ENCODE data around the gene DOK5.

The DOK5 gene

GRCh38 chr20:54618412-54618811 lies 143.0 kb downstream of the DOK5 start:
- H3K36me3 Mint-ChIP-seq (ENCODE audit: low read depth): no peaks in the 10 kb centered on the region
- no peaks in the 10 kb centered on the region for H3K27me3 Mint-ChIP-seq (ENCODE audit: low read depth)
- H3K27ac Mint-ChIP-seq: no peak overlapping the region
- no peaks in the 10 kb centered on the region for H3K9me3 Mint-ChIP-seq
- no peaks in the 10 kb centered on the region for H3K4me1 Mint-ChIP-seq (ENCODE audit: low read depth)
- no peak overlapping the region for H3K4me3 Mint-ChIP-seq

DNA sequence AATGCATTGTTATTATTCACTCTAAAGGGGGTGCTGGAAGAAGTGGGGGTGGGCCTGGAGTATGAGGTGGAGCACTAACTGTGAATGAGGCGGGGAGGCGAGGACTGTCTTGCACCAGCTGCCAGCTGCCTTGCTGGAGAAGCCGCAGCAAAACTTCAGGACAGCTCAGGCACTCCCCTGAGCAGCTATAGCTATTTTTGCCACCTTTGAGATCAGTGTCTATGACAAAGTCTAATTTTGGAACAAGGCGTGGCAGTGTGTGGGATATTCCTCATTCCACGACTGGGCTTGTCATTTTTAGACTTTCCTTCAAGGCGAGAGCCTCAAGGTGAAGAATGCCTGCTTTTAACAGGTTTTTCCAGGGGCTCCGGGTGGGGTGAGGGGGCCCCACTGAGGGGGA lies 143.8 kb downstream of the DOK5 start:
- Mint-ChIP-seq H3K4me1 (ENCODE audit: low read depth) (no peaks in the 10 kb centered on the region), H3K4me3 (no peak overlapping the region), H3K36me3 (ENCODE audit: low read depth) (no peaks in the 10 kb centered on the region), H3K27ac (no peak overlapping the region), H3K27me3 (ENCODE audit: low read depth) (no peaks in the 10 kb centered on the region), H3K9me3 (no peaks in the 10 kb centered on the region)

- Mint-ChIP-seq H3K4me1 (ENCODE audit: low read depth) (no peaks in the 10 kb centered on the region), H3K4me3 (no peak overlapping the region), H3K36me3 (ENCODE audit: low read depth) (no peaks in the 10 kb centered on the region), H3K9me3 (no peaks in the 10 kb centered on the region), H3K27ac (no peak overlapping the region), H3K27me3 (ENCODE audit: low read depth) (no peaks in the 10 kb centered on the region)
Observed at GRCh38 chr20:54619682-54620081, 144.3 kb downstream of the DOK5 start.

GRCh38 chr20:54620611-54621010 lies 145.2 kb downstream of the DOK5 start:
- Mint-ChIP-seq H3K27me3 (ENCODE audit: low read depth) (no peaks in the 10 kb centered on the region), H3K27ac (no peak overlapping the region), H3K9me3 (no peaks in the 10 kb centered on the region), H3K36me3 (ENCODE audit: low read depth) (no peaks in the 10 kb centered on the region), H3K4me1 (ENCODE audit: low read depth) (no peaks in the 10 kb centered on the region), H3K4me3 (no peak overlapping the region)

- H3K4me3 Mint-ChIP-seq: no peak overlapping the region
- H3K27me3 Mint-ChIP-seq (ENCODE audit: low read depth): no peaks in the 10 kb centered on the region
- H3K4me1 Mint-ChIP-seq (ENCODE audit: low read depth): no peaks in the 10 kb centered on the region
- no peak overlapping the region for H3K27ac Mint-ChIP-seq
- no peaks in the 10 kb centered on the region for H3K9me3 Mint-ChIP-seq
- no peaks in the 10 kb centered on the region for H3K36me3 Mint-ChIP-seq (ENCODE audit: low read depth)
Observed at GRCh38 chr20:54622333-54623295, 147.2 kb downstream of the DOK5 start.

DNA sequence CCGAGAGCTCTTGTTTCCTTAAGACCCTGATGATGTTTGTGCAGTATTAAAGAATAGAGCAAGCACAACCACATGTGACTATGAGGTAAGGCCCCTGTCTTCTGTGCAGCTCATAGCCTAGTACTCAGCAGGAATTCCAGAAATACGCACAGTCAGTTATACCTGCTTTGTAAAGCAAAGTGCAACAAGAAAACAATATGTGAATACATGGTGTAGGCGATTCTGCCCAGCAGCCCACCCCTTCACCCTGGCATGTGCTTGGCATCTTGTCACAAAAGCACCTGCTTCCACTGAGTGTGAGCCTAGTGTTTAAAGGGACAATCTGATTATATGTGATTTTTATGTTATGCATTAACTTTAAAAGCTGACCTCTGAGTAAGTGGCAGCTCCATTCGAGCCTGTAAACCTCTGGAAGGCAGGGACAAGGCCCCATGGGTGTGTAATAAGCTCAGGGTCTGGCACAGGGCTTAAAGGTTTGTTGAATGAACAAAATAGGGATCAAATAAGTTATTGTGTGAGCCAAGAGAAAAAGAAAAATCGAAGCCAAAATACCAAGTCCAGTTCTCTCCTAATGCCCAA lies 148.7 kb downstream of the DOK5 start:
- no peaks in the 10 kb centered on the region for H3K27me3 Mint-ChIP-seq (ENCODE audit: low read depth)
- no peaks in the 10 kb centered on the region for H3K36me3 Mint-ChIP-seq (ENCODE audit: low read depth)
- H3K4me3 Mint-ChIP-seq: no peak overlapping the region
- no peak overlapping the region for H3K27ac Mint-ChIP-seq
- H3K4me1 Mint-ChIP-seq (ENCODE audit: low read depth): no peaks in the 10 kb centered on the region
- no peaks in the 10 kb centered on the region for H3K9me3 Mint-ChIP-seq

GRCh38 chr20:54624706-54625390 lies 149.5 kb downstream of the DOK5 start:
- no peaks in the 10 kb centered on the region for H3K9me3 Mint-ChIP-seq
- no peaks in the 10 kb centered on the region for H3K4me1 Mint-ChIP-seq (ENCODE audit: low read depth)
- H3K4me3 Mint-ChIP-seq: no peak overlapping the region
- H3K36me3 Mint-ChIP-seq (ENCODE audit: low read depth): no peaks in the 10 kb centered on the region
- no peak overlapping the region for H3K27ac Mint-ChIP-seq
- H3K27me3 Mint-ChIP-seq (ENCODE audit: low read depth): no peaks in the 10 kb centered on the region

GRCh38 chr20:54625497-54625896 lies 150.1 kb downstream of the DOK5 start:
- Mint-ChIP-seq H3K9me3 (no peaks in the 10 kb centered on the region), H3K27me3 (ENCODE audit: low read depth) (no peaks in the 10 kb centered on the region), H3K4me1 (ENCODE audit: low read depth) (no peaks in the 10 kb centered on the region), H3K4me3 (no peak overlapping the region), H3K36me3 (ENCODE audit: low read depth) (no peaks in the 10 kb centered on the region), H3K27ac (no peak overlapping the region)

- Mint-ChIP-seq H3K4me1 (ENCODE audit: low read depth) (no peaks in the 10 kb centered on the region), H3K36me3 (ENCODE audit: low read depth) (no peaks in the 10 kb centered on the region)
Observed at GRCh38 chr20:54626126-54626525, 150.7 kb downstream of the DOK5 start.

DNA sequence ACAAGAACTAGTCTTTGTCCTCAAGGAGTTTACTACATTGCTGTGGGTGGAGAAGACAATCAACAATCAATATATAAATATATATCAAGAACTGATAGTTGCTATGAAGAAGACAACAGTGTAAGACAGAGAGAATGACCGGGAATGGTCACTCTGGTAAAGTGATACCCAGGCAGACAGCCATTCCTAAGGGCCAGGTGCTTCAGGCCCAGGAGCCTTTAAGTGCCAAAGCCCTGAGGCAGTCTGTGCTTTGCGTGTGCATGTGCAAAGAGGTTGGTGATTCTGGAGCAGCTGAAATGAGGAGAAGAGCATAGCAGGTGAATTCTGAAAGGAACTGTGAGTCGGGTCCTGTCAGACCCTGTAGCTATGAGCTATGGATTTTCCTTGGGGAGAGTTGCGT lies 154.2 kb downstream of the DOK5 start:
- H3K27ac Mint-ChIP-seq: no peak overlapping the region
- H3K4me1 Mint-ChIP-seq (ENCODE audit: low read depth): no peaks in the 10 kb centered on the region
- H3K9me3 Mint-ChIP-seq: no peaks in the 10 kb centered on the region
- H3K4me3 Mint-ChIP-seq: no peak overlapping the region
- H3K27me3 Mint-ChIP-seq (ENCODE audit: low read depth): no peaks in the 10 kb centered on the region
- H3K36me3 Mint-ChIP-seq (ENCODE audit: low read depth): no peaks in the 10 kb centered on the region

More at GRCh38 chr20:54626126-54626525, 150.7 kb downstream of the DOK5 start:
- Mint-ChIP-seq H3K9me3 (no peaks in the 10 kb centered on the region), H3K4me3 (no peak overlapping the region), H3K27ac (no peak overlapping the region), H3K27me3 (ENCODE audit: low read depth) (no peaks in the 10 kb centered on the region)

DNA sequence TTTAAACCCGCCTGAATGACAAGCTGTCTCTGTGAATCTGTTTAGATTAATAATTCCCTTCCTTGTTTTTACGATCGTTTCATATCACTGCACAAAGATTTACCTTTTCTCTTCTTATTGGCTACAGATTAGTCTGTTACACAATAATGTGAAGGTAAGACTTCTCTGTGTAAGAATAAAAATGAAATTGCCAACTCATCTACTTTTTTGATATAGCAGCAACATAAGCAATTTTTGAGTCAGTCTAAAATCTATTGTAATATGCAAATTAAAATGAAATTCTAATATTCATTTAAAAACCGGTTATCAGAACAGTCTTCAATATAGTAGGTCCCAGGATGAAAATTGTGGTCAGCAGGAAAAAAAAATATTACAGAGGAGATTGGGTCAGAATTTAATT lies 155.2 kb downstream of the DOK5 start:
- no peaks in the 10 kb centered on the region for H3K9me3 Mint-ChIP-seq
- no peaks in the 10 kb centered on the region for H3K4me1 Mint-ChIP-seq (ENCODE audit: low read depth)
- no peak overlapping the region for H3K4me3 Mint-ChIP-seq
- H3K27me3 Mint-ChIP-seq (ENCODE audit: low read depth): no peaks in the 10 kb centered on the region
- no peaks in the 10 kb centered on the region for H3K36me3 Mint-ChIP-seq (ENCODE audit: low read depth)
- H3K27ac Mint-ChIP-seq: no peak overlapping the region

DNA sequence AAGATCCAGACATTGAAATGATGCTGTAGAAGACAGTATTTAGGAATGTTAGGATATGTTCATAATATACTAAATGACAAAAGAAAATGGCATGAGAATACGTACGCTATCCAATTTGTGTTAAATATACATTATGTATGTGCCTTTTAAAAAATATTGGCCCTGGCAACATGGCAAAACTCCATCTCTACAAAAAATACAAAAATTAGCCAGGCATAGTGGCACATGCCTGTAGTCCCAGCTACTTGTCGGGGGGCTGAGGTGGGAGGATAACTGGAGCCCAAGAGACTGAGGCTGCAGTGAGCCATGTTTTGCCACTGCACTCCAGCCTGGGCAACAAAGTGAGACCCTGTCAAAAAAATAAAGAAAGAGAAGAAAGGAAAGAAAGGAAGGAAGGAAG lies 155.7 kb downstream of the DOK5 start:
- no peak overlapping the region for H3K27ac Mint-ChIP-seq
- no peak overlapping the region for H3K4me3 Mint-ChIP-seq
- H3K4me1 Mint-ChIP-seq (ENCODE audit: low read depth): no peaks in the 10 kb centered on the region
- no peaks in the 10 kb centered on the region for H3K36me3 Mint-ChIP-seq (ENCODE audit: low read depth)
- no peaks in the 10 kb centered on the region for H3K9me3 Mint-ChIP-seq
- H3K27me3 Mint-ChIP-seq (ENCODE audit: low read depth): no peaks in the 10 kb centered on the region

- Mint-ChIP-seq H3K9me3 (no peaks in the 10 kb centered on the region), H3K27me3 (ENCODE audit: low read depth) (no peaks in the 10 kb centered on the region), H3K4me1 (ENCODE audit: low read depth) (no peaks in the 10 kb centered on the region), H3K4me3 (no peak overlapping the region), H3K27ac (no peak overlapping the region), H3K36me3 (ENCODE audit: low read depth) (no peaks in the 10 kb centered on the region)
Observed at GRCh38 chr20:54633374-54634355, 158.3 kb downstream of the DOK5 start.

DNA sequence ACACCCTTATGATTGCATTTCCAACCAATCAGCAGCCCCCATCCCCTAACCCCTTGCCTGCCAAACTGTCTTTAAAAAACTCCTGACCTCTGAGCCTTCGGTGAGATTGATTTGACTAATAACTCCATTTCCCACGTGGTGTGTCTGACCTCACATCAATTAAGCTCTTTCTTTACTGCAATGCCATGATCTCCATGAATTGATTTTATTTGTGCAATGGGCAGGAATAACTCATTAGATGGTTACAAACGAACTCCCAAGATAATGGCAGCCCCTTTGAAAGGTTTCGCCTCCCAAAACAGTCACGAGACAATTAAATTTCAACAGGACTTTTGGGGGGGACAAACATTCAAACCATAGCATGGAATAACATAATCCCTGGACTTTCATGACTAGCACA lies 161.2 kb downstream of the DOK5 start:
- Mint-ChIP-seq H3K27ac (no peak overlapping the region), H3K4me1 (ENCODE audit: low read depth) (no peaks in the 10 kb centered on the region), H3K9me3 (no peaks in the 10 kb centered on the region), H3K4me3 (no peak overlapping the region), H3K27me3 (ENCODE audit: low read depth) (no peaks in the 10 kb centered on the region), H3K36me3 (ENCODE audit: low read depth) (no peaks in the 10 kb centered on the region)

Measured in T-helper 1 cell treated with Interleukin-12 subunit alpha and Interleukin-12 subunit beta and Interleukin-4 antibody, amounts not matched to agents 30 μg/mL and 1 μg/mL, for 36 hours (primary cell).